Measurements from ENCODE around the gene TPMT.

TPMT gene

GRCh38 chr6:18081025-18081668 lies 73.7 kb downstream of the TPMT start:
- Histone ChIP-seq H3K4me3 (ENCODE audit: low read length) (no peak overlapping the region), H3K27ac (ENCODE audit: low read length) (no peak overlapping the region), H3K4me1 (ENCODE audit: control insufficient read depth, low read depth, low read length) (no peaks in the 10 kb centered on the region), H3K9ac (ENCODE audit: low read length) (no peak overlapping the region), H3K36me3 (ENCODE audit: control insufficient read depth, low read depth, low read length) (no peaks in the 10 kb centered on the region), H3K9me3 (ENCODE audit: control insufficient read depth, low read depth, low read length) (no peaks in the 10 kb centered on the region), H3K27me3 (ENCODE audit: control insufficient read depth, insufficient read depth, low read length) (no peaks in the 10 kb centered on the region)

DNA sequence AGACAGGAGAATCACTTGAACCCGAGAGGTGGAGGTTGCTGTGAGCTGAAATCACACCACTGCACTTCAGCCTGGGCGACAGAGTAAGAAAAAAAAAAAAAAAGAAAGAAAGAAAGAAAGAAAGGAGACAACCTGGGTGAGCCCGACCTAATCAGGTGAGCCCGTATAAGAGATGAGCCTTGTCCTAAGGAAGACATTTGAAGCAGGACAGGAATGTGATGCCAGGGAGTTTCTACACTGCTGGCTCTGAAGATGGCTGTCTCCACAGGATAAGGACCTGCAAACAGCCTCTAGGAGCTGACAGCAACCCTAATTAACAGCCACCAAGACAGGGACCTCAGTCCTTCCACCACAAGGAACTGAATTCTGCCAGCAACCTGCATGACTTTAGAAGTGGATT lies 74.3 kb downstream of the TPMT start:
- no peaks in the 10 kb centered on the region for H3K27me3 ChIP-seq (ENCODE audit: control insufficient read depth, insufficient read depth, low read length)

DNA sequence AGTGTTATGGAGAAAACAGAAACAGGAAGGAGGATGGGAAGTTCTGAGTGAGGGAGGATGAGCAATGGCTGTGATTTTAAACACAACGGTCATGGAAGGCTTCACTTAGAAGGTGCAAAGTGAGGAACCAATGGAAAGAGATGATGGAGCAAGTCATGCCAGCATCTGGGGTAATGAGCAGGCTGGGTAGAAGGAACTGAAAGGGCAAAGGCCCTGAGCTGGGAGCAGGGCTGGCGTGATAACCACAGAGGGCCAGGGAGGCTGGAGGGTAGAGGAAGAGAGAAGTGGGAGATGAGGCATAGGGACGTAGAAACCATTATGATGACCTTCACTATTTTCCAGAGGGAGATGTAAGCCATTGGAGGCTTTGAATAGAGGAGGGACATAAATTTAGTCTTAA lies 76.0 kb downstream of the TPMT start:
- Histone ChIP-seq H3K9me3 (ENCODE audit: control insufficient read depth, low read depth, low read length) (peaks cover 3% of the 10 kb centered on the region), H3K27ac (ENCODE audit: low read length) (no peak overlapping the region), H3K9ac (ENCODE audit: low read length) (no peak overlapping the region), H3K36me3 (ENCODE audit: control insufficient read depth, low read depth, low read length) (no peaks in the 10 kb centered on the region), H3K4me1 (ENCODE audit: control insufficient read depth, low read depth, low read length) (no peaks in the 10 kb centered on the region), H3K4me3 (ENCODE audit: low read length) (no peak overlapping the region), H3K27me3 (ENCODE audit: control insufficient read depth, insufficient read depth, low read length) (no peaks in the 10 kb centered on the region)

More for the DNA sequence above, 74.3 kb downstream of the TPMT start:
- Histone ChIP-seq H3K4me1 (ENCODE audit: control insufficient read depth, low read depth, low read length) (no peaks in the 10 kb centered on the region), H3K27ac (ENCODE audit: low read length) (no peak overlapping the region), H3K4me3 (ENCODE audit: low read length) (no peak overlapping the region), H3K9me3 (ENCODE audit: control insufficient read depth, low read depth, low read length) (no peaks in the 10 kb centered on the region), H3K36me3 (ENCODE audit: control insufficient read depth, low read depth, low read length) (no peaks in the 10 kb centered on the region), H3K9ac (ENCODE audit: low read length) (no peak overlapping the region)

Measured in iPS-18a (cell line).